ENCODE measurements around the gene EXOC4.

Gene EXOC4

DNA sequence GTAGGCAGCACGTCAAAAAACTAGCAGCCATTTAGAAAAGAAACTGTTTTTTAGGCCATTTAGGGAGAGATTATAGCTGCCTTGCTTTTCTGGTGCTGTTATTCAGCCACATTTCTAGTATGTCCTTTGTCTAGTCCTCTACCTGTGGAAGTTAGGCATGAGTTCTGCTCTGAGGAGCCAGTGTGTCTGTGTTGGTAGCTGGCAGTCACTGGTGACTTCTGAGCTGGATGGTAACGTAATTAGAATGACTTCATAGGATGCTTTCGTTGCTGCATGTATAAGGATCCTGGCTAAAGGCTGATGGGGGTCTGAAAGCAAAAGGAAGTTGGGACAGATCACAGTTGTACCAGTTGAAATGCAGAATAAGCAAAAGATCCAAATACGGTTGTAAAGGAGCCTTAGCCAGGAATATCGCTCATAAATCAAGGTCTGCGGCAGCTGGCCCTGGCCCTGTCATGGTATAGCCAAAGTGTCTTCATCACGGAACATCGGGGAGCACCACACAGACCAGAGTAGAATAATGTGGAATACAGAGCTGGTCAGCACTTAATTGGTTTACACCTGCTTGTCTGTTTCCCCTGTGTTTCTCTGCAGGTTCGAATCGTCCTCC lies 226.7 kb downstream of the EXOC4 start:
- Histone ChIP-seq H3K27ac (ENCODE audit: low read depth, low read length) (no peak overlapping the region), H2AFZ (ENCODE audit: low read length, unreplicated experiment) (no peak overlapping the region), H3K79me2 (ENCODE audit: control insufficient read depth, insufficient read depth, low read length, unreplicated experiment) (no peaks in the 10 kb centered on the region), H3K36me3 (ENCODE audit: insufficient read depth, low read length) (peaks cover 5% of the 10 kb centered on the region; the same call in 1 of the 2 replicates), H3K4me3 (ENCODE audit: low read depth, low read length) (no peak overlapping the region), H3K27me3 (ENCODE audit: insufficient read depth, low read length) (no peaks in the 10 kb centered on the region), H3K4me1 (ENCODE audit: control insufficient read depth, insufficient read depth, low read length, unreplicated experiment) (peaks cover 11% of the 10 kb centered on the region)

DNA sequence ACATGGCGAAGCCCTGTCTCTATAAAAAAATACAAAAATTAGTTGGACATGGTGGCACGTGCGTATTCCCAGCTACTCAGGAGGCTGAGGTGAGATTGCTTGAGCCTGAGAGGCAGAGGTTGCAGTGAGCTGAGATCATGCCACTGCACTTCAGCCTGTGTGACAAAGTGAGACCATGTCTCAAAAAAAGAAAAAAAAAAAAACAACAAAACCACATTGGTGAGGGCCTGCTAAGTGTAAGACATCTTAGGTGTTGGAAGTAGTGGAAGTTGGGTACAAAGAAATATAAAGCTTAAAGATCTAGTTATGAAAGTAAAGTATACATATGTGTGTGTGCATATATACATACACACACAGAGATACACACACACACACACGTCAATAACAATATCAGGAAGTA lies 228.0 kb downstream of the EXOC4 start:
- no peak overlapping the region for H3K4me3 ChIP-seq (ENCODE audit: low read depth, low read length)
- no peak overlapping the region for H3K27ac ChIP-seq (ENCODE audit: low read depth, low read length)
- H3K79me2 ChIP-seq (ENCODE audit: control insufficient read depth, insufficient read depth, low read length, unreplicated experiment): no peaks in the 10 kb centered on the region
- no peaks in the 10 kb centered on the region for H3K27me3 ChIP-seq (ENCODE audit: insufficient read depth, low read length)
- peaks cover 5% of the 10 kb centered on the region; the same call in 1 of the 2 replicates for H3K36me3 ChIP-seq (ENCODE audit: insufficient read depth, low read length)
- no peak overlapping the region for H2AFZ ChIP-seq (ENCODE audit: low read length, unreplicated experiment)
- H3K4me1 ChIP-seq (ENCODE audit: control insufficient read depth, insufficient read depth, low read length, unreplicated experiment): peaks cover 11% of the 10 kb centered on the region

DNA sequence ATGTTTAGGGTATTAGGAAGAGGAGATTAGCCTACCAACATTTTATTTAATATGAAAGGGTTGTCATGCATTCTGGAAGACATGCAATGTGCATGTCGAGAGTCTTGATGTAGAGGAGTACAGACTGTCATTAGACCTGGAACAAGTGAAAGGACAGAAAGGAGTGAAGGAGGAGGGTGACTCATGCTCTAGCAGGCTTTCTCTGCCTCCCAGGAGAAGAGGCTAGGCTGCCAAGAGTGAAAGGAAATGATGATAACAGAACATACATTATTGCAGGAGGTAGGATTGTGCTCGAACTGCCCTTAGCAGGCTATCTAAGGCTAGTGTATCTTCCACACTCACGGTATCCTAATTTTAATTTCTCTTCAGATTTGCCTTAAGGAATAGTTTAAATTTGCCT lies 228.8 kb downstream of the EXOC4 start:
- peaks cover 11% of the 10 kb centered on the region for H3K4me1 ChIP-seq (ENCODE audit: control insufficient read depth, insufficient read depth, low read length, unreplicated experiment)
- no peaks in the 10 kb centered on the region for H3K79me2 ChIP-seq (ENCODE audit: control insufficient read depth, insufficient read depth, low read length, unreplicated experiment)
- no peak overlapping the region for H3K4me3 ChIP-seq (ENCODE audit: low read depth, low read length)

DNA sequence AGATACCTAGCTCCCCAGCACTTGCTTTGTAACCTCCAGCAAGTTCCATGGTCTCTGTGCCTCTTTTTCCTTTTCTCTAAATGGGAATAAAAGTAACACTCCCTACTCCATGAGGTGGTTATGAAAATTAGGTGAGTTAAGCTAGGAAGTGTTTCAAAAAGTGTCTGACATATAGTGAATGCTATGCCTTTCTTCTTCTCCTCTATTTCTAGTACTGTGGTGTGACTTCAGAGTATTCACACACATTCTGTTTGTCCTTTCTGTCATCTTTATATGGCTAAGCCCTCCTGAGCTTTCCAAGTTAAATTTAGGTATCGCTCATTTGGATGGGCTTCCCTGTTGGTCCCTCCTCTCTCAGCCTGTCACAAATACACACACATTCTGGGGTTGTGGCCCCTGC lies 229.7 kb downstream of the EXOC4 start:
- no peaks in the 10 kb centered on the region for H3K79me2 ChIP-seq (ENCODE audit: control insufficient read depth, insufficient read depth, low read length, unreplicated experiment)
- H3K4me1 ChIP-seq (ENCODE audit: control insufficient read depth, insufficient read depth, low read length, unreplicated experiment): peaks cover 11% of the 10 kb centered on the region
- H3K27me3 ChIP-seq (ENCODE audit: insufficient read depth, low read length): no peaks in the 10 kb centered on the region
- no peak overlapping the region for H3K4me3 ChIP-seq (ENCODE audit: low read depth, low read length)
- H2AFZ ChIP-seq (ENCODE audit: low read length, unreplicated experiment): no peak overlapping the region
- H3K27ac ChIP-seq (ENCODE audit: low read depth, low read length): no peak overlapping the region
- H3K36me3 ChIP-seq (ENCODE audit: insufficient read depth, low read length): no peaks in the 10 kb centered on the region

More for the DNA sequence above, 228.8 kb downstream of the EXOC4 start:
- no peaks in the 10 kb centered on the region for H3K27me3 ChIP-seq (ENCODE audit: insufficient read depth, low read length)
- no peak overlapping the region for H3K27ac ChIP-seq (ENCODE audit: low read depth, low read length)
- H2AFZ ChIP-seq (ENCODE audit: low read length, unreplicated experiment): no peak overlapping the region
- no peaks in the 10 kb centered on the region for H3K36me3 ChIP-seq (ENCODE audit: insufficient read depth, low read length)

DNA sequence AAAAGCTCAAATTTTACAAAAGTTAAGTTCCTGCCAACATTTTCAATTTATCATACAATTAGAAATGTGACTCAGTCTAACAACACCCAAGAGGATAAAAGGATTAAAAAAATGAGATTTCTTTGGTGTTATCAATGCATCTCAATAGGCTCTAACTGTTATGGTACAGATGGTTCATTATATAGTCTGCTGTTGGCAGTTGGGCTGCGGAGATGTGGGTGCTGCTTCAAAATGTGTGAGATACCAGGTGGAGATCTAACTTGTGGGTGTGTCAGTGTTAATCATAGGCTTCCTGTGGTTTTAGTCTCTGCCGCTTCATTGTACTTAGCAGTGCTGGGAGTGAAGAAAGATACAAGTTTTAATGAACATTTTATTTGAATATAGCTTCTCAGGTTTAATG lies 231.2 kb downstream of the EXOC4 start:
- Histone ChIP-seq H3K4me1 (ENCODE audit: control insufficient read depth, insufficient read depth, low read length, unreplicated experiment) (peaks cover 11% of the 10 kb centered on the region), H2AFZ (ENCODE audit: low read length, unreplicated experiment) (no peak overlapping the region), H3K27me3 (ENCODE audit: insufficient read depth, low read length) (no peaks in the 10 kb centered on the region), H3K4me3 (ENCODE audit: low read depth, low read length) (no peak overlapping the region), H3K27ac (ENCODE audit: low read depth, low read length) (no peak overlapping the region), H3K36me3 (ENCODE audit: insufficient read depth, low read length) (no peaks in the 10 kb centered on the region), H3K79me2 (ENCODE audit: control insufficient read depth, insufficient read depth, low read length, unreplicated experiment) (no peaks in the 10 kb centered on the region)

DNA sequence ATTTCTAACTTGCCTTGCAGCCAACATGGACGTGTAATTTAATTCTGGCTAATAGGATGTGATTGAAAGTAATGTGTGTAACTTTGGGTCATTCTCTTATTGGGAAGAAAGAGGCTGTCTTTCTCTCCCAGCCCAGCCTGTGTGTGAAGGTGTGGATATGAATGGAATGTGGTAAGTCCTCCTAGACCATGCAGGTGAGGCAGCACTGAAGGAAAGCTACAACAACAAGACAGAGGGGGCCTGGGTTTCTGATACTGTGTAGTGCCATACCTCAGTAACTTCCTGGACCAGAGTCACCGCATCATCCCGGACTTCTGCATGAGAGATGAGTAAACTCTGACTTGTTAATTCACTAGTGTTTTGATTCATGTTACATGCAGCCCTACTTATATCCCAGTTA lies 237.0 kb downstream of the EXOC4 start:
- no peak overlapping the region for H3K27ac ChIP-seq (ENCODE audit: low read depth, low read length)
- H3K27me3 ChIP-seq (ENCODE audit: insufficient read depth, low read length): no peaks in the 10 kb centered on the region
- H3K79me2 ChIP-seq (ENCODE audit: control insufficient read depth, insufficient read depth, low read length, unreplicated experiment): no peaks in the 10 kb centered on the region
- H3K36me3 ChIP-seq (ENCODE audit: insufficient read depth, low read length): peaks cover 4% of the 10 kb centered on the region; the same call in 1 of the 2 replicates
- H3K4me1 ChIP-seq (ENCODE audit: control insufficient read depth, insufficient read depth, low read length, unreplicated experiment): no peaks in the 10 kb centered on the region
- H3K4me3 ChIP-seq (ENCODE audit: low read depth, low read length): no peak overlapping the region
- no peak overlapping the region for H2AFZ ChIP-seq (ENCODE audit: low read length, unreplicated experiment)

DNA sequence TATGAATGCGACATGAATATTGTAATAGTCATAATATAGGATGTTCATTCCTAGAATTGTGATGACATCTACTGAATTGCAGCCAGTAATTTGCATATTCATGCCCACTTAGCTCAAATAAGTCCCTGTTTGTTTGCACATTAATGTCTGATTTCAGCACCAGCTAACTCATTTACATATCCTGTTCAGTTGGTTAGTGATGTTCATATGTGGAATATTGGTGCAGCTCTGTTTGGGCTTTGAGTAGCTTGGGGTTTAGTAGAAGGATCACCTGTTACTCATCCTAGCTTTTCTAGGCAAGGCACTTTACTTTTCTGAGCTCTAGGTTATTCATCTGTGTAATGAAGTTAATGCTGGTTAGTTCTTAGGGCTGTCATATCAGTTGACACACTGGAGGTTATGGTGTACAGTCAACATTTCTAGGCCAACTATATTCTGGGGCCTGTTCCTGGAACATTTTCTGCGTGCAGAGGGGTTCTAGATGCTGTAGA lies 238.4 kb downstream of the EXOC4 start:
- peaks cover 4% of the 10 kb centered on the region; the same call in 1 of the 2 replicates for H3K36me3 ChIP-seq (ENCODE audit: insufficient read depth, low read length)
- H3K27ac ChIP-seq (ENCODE audit: low read depth, low read length): no peak overlapping the region
- H3K79me2 ChIP-seq (ENCODE audit: control insufficient read depth, insufficient read depth, low read length, unreplicated experiment): no peaks in the 10 kb centered on the region
- H3K4me3 ChIP-seq (ENCODE audit: low read depth, low read length): no peak overlapping the region
- H2AFZ ChIP-seq (ENCODE audit: low read length, unreplicated experiment): no peak overlapping the region
- H3K4me1 ChIP-seq (ENCODE audit: control insufficient read depth, insufficient read depth, low read length, unreplicated experiment): no peaks in the 10 kb centered on the region
- H3K27me3 ChIP-seq (ENCODE audit: insufficient read depth, low read length): no peaks in the 10 kb centered on the region

DNA sequence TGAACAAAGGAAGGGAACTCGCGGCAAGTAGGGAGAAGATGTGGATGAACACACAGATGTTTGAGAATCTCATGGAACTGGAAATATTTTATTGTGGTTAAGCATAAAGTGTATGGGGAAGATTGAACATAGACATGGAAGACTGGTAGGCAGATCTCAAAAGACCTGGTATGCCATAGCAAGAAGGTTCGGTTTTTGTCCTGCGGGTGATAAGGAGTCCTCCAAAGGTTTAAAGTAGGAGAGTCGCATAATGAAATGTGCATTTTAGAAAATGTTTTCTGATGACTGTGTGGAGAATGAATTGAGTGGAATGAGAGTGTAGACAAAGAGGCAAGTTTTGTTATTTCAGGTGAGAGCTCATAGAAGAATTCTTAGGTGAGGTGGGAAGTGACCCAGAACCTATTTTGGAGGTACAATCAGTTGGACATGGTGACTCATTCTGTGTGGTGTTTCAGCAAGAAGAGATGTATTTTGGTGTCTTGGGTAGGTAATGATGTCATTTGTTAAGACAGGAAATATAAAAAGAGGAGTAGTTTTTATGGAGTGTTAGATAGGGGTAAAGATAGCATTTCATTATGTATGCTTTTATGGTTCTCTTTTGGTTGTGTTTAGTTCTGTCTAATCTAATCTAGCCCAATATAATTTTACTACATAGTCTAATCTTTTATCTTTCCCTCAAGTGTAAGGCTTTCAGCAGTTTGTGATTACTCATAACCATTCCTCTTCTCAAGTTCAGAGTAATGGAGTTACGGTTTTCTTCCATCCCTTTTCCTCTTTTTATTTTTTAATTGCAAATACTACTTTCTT lies 239.2 kb downstream of the EXOC4 start:
- H3K36me3 ChIP-seq (ENCODE audit: insufficient read depth, low read length): peaks cover 4% of the 10 kb centered on the region; the same call in 1 of the 2 replicates
- no peak overlapping the region for H3K27ac ChIP-seq (ENCODE audit: low read depth, low read length)
- H3K4me3 ChIP-seq (ENCODE audit: low read depth, low read length): no peak overlapping the region
- H3K79me2 ChIP-seq (ENCODE audit: control insufficient read depth, insufficient read depth, low read length, unreplicated experiment): no peaks in the 10 kb centered on the region
- H3K4me1 ChIP-seq (ENCODE audit: control insufficient read depth, insufficient read depth, low read length, unreplicated experiment): no peaks in the 10 kb centered on the region
- no peak overlapping the region for H2AFZ ChIP-seq (ENCODE audit: low read length, unreplicated experiment)
- H3K27me3 ChIP-seq (ENCODE audit: insufficient read depth, low read length): no peaks in the 10 kb centered on the region

DNA sequence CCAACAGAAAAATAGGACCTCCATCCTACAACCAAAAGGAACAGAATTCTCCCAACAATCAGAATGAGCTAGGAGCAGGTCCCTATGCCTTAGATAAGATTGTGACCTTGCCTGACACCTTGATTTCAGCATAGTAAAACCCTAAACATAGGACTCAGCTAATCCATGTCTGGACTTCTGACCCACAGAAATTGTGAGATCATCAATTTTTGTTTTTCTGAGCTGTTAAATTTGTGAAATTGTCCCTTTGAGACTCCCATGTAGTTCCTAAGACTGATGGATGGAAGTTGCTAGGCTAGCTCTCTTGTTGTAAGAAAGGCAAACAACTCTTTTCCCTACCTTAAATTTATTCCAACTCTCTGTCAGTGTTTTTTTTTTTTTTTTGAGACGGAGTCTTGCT lies 244.2 kb downstream of the EXOC4 start:
- Histone ChIP-seq H3K4me3 (ENCODE audit: low read depth, low read length) (no peak overlapping the region), H3K27ac (ENCODE audit: low read depth, low read length) (no peak overlapping the region), H2AFZ (ENCODE audit: low read length, unreplicated experiment) (no peak overlapping the region), H3K4me1 (ENCODE audit: control insufficient read depth, insufficient read depth, low read length, unreplicated experiment) (peaks cover 2% of the 10 kb centered on the region), H3K27me3 (ENCODE audit: insufficient read depth, low read length) (no peaks in the 10 kb centered on the region), H3K79me2 (ENCODE audit: control insufficient read depth, insufficient read depth, low read length, unreplicated experiment) (no peaks in the 10 kb centered on the region), H3K36me3 (ENCODE audit: insufficient read depth, low read length) (peaks cover 8% of the 10 kb centered on the region)

DNA sequence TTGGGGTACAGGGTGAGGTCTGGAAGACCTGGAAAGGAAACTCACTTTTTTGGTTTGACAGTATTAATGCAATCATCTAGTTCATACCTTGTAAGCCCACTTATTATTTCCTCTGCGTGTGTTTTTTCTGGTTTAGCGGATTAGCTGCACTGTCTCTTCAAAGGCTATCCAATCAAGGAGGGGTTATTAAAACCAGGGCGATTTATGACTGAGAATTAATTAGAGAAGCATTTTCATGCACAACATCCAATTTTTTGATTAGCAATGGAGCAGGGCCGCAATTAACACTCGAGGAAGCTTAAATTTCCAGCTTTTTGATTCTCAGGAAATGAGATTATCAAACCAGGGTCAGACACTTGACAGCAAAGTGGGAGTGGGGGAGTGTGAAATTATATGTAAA lies 248.9 kb downstream of the EXOC4 start:
- no peaks in the 10 kb centered on the region for H3K79me2 ChIP-seq (ENCODE audit: control insufficient read depth, insufficient read depth, low read length, unreplicated experiment)
- no peak overlapping the region for H3K27ac ChIP-seq (ENCODE audit: low read depth, low read length)
- no peaks in the 10 kb centered on the region for H3K27me3 ChIP-seq (ENCODE audit: insufficient read depth, low read length)
- H3K4me1 ChIP-seq (ENCODE audit: control insufficient read depth, insufficient read depth, low read length, unreplicated experiment): peaks cover 9% of the 10 kb centered on the region
- H2AFZ ChIP-seq (ENCODE audit: low read length, unreplicated experiment): no peak overlapping the region
- peaks cover 5% of the 10 kb centered on the region; the same call in 1 of the 2 replicates for H3K36me3 ChIP-seq (ENCODE audit: insufficient read depth, low read length)
- no peak overlapping the region for H3K4me3 ChIP-seq (ENCODE audit: low read depth, low read length)

DNA sequence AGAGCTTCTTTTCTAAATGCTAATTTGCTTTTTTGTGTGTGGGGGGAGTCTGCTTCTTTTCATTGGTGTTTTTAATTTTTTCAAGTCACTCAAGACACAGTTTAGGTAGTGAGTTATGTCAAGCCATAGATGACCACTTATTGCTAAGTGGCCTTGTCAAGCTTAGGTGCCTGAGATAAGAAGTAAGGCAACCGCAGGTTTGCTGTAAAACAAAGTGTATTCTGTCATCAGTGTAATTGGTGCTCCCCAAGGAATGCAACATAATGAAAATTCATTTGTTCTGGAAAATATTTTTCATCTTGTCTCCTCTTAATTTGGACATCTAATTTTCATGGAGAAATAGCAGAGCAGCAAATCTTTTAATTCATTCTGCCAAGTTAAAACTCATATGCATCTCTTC lies 249.6 kb downstream of the EXOC4 start:
- no peak overlapping the region for H2AFZ ChIP-seq (ENCODE audit: low read length, unreplicated experiment)
- H3K27ac ChIP-seq (ENCODE audit: low read depth, low read length): no peak overlapping the region
- no peaks in the 10 kb centered on the region for H3K79me2 ChIP-seq (ENCODE audit: control insufficient read depth, insufficient read depth, low read length, unreplicated experiment)
- peaks cover 5% of the 10 kb centered on the region; the same call in 1 of the 2 replicates for H3K36me3 ChIP-seq (ENCODE audit: insufficient read depth, low read length)
- no peak overlapping the region for H3K4me3 ChIP-seq (ENCODE audit: low read depth, low read length)
- no peaks in the 10 kb centered on the region for H3K27me3 ChIP-seq (ENCODE audit: insufficient read depth, low read length)
- H3K4me1 ChIP-seq (ENCODE audit: control insufficient read depth, insufficient read depth, low read length, unreplicated experiment): peaks cover 9% of the 10 kb centered on the region

Measured in ACC112 (cell line).